Measurements from ENCODE around the gene OSBPL10.

Gene OSBPL10

DNA sequence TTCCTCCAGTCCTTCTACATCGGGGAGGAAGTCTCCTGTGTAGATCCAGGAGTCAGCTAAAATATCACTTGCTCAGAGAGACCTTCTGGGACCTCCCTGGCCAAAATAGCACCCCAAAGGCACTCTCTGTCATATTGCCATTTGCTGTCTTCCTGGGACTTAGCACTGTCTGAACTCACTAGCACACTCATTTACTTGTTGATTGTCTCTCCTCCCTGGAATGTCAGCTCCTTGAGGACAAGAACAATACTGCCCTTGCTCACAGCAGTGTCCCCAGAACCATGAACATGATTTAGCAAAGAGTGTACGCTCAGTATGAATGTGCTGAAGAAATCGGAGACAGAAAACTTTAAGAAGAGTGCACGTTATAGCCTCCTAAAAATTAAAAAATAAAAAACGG, 245.4 kb downstream of the OSBPL10 start:
- Histone ChIP-seq H3K27ac (no peak overlapping the region), H3K4me3 (no peak overlapping the region)

DNA sequence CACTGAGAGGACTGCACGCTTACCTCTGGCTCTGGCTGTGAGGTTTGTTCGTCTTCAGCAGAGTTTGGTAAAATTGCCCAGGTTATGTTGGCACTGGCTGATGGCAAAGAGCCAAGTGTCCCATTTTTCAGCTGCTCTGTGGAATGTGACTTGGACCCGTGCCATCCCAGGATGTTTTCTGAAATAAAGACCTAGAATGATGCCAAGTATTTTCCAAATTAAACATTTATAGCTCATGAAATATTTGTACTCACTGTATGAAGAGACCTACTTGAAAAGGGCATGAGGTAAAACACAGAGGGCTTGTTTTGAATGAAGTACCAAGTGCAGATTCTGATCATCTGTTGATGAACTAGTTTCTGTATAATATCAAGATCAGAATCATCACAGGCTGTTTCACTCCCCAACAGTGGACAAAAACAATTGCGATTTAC, 247.8 kb downstream of the OSBPL10 start:
- H3K27ac ChIP-seq = no peak overlapping the region
- H3K4me3 ChIP-seq = no peak overlapping the region

DNA sequence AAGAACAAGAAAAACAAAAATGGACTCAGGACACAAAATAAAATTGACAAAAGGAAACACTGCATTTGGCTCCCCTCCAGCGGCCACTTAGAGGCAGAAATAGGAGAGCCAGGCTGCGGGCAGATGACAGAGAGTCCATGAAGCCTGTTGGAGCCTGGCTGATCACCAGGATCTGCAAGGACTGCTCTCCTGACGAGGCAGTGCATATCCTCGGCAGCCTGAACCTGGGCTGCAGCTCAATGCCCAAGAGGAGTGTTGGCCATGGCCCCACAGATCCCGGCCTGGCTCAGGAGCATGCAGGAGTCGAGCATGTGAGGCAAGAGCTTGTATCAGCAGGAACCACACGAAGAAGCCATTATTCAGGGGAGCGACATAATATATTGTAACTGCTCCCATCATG, 248.5 kb downstream of the OSBPL10 start:
- H3K4me3 ChIP-seq = no peak overlapping the region
- H3K27ac ChIP-seq = no peak overlapping the region

DNA sequence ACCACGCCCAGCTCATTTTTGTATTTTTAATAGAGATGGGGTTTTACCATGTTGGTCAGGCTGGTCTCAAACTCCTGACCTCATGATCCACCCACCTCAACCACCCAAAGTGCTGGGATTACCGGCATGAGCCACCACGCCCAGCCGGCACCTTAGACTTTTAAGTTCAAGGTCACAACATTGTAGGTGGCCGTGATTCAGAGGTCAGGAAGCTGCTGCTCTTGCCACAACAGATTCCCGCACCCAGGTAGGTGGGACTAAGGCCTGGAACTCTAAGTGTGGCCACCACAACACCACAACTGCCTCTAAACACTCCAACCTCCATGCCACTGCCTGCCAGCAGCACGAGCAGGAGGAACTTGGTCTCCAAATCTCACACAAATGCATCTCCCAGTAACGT, 251.5 kb downstream of the OSBPL10 start:
- Histone ChIP-seq H3K4me3 (no peak overlapping the region), H3K27ac (no peak overlapping the region)

DNA sequence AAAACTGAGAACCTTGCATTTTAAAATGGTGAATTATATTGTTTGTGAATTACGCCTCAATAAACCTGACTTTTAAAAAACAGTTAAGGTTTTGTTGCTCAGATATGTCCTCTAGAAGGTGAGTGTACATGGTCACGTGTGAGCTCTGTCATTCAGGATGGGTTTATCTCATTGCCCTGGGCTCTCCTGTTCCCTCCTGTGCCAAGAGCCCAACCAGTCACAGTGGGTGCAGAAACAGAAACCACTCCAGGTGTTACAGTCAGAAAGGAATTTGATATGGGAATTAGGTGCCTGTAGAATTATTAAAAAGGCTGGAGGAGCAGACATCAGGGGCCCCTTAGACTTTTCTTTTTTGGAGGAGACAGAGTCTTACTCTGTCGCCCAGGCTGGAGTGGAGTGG, 252.0 kb downstream of the OSBPL10 start:
- Histone ChIP-seq H3K4me3 (no peak overlapping the region), H3K27ac (no peak overlapping the region)

DNA sequence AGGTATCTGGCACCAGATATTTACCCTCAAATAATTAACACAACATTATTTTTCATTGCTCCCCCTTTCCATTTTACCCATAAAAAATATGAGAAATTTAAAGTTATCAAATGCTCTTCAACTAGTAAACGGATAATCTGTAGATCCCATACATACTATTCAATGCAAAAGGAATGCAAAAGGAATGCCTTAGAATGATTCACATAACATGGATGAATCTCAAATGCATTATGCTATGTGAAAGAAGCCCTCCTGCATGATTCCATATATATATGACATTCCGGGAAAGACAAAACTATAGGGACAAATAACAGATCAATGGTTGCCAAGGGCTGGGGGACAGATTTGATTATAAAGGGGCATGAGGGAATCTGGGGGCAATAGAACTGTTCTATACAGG, 252.7 kb downstream of the OSBPL10 start:
- Histone ChIP-seq H3K4me3 (no peak overlapping the region), H3K27ac (no peak overlapping the region)

DNA sequence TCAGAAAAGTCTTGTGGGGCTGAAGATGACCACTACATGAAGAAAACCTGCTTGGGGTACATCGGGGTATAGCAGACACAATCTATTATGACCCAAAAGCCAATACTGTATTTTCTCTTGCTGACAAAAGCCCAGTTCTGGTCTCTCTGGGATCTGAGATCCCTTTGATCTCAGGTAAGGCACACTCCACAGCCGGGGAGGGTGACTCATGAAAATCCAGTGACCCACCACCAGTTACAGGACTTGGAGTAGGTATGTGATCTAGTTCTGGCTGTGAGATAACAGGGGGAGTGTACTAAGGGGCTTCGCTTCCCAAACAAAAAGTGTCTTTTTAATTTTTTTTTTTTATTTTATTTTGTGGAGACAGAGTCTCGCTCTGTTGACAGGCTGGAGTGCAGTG, 255.1 kb downstream of the OSBPL10 start:
- Histone ChIP-seq H3K4me3 (no peak overlapping the region), H3K27ac (no peak overlapping the region)

DNA sequence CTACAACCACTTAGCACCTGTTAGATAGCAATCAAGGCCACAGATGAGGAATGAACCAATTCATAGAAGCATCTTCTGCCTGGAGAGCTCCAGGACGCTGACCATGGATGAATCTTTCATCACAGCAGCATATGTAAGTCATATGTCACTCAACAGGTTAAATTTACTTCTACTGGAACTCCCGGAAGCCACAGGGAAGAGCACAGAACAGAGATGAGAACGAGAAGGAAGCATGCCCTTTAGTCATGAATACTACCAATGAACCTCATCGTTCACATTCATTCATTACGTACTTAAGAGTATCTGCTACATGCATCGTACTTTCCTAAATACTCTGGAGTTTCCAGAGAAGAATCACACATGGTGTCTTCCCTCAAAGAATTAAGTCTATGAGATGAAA, 255.5 kb downstream of the OSBPL10 start:
- Histone ChIP-seq H3K27ac (no peak overlapping the region), H3K4me3 (no peak overlapping the region)

DNA sequence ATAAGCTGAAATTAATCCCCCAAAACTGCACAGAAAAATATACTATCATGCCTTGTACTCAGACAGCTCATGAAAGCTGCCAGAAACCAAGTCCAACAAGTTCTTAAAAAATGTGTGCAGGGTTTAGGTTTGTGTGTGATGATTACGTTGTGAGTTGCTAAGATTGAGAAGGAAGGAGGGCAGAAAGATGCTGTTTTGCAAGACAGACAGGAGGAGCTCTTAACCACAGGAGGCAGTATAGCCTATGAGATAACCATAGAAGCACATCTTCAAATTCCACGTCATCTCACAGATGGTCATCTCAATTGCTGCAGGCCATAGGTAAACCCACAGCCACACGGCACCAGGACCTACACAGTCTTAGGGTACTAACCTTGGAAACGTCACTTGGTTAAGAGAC, 256.4 kb downstream of the OSBPL10 start:
- H3K4me3 ChIP-seq = no peak overlapping the region
- no peak overlapping the region for H3K27ac ChIP-seq

DNA sequence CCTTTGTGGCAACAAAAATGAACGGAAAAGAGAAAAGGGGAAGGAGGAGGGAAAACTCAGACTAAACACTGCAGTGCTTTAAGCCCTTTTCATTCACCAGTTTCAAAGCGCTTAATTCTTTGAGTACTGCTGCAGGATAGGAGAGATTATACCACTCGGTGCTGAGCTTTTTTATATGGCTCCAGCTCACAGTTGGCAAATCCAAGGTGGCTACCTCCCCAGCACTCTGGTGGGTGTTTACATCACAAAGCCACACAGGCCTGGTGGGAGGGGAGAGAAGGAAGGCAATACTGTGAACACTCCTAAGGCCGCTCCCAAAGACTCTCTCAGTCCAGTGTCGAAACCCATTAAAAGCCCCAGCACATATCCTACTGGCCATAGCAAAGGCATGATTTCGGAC, 256.9 kb downstream of the OSBPL10 start:
- Histone ChIP-seq H3K27ac (no peak overlapping the region), H3K4me3 (no peak overlapping the region)

DNA sequence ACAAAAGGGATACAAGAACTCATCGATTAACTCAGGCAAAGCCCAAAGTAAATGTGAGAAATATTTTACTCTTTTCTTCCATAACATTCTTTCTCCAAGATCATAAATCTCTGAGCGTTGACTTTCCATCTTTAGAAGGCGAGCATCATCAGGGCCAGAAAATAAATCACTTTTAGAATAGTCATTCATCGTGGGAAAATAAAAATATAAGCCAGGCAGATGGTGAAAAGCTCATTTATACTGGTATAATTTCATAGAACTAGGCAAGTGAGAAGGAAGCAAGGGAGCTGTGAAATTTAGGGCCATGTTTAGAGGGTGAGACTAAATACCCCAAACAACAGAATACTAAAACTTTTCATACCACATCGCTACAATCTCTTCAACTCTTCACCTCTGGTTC, 257.4 kb downstream of the OSBPL10 start:
- Histone ChIP-seq H3K27ac (no peak overlapping the region), H3K4me3 (no peak overlapping the region)

DNA sequence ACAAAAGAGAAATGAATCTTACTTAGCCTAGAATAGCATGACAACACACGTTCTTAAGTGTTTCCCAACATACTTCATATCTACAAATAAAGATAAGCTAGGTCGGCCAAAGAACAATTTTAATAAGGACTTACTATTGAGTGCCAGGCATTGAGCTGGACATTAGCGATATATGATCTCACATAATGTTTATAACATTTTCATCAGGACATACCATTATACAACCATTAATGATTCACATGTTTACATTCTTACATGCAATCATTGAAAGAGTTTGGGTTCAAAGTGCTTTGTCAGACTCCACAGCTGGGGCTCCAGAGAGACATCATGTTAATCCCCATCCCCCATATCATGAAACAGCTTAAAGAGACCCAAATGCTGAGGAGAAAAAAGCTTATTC, 259.4 kb downstream of the OSBPL10 start:
- Histone ChIP-seq H3K4me3 (no peak overlapping the region), H3K27ac (no peak overlapping the region)

DNA sequence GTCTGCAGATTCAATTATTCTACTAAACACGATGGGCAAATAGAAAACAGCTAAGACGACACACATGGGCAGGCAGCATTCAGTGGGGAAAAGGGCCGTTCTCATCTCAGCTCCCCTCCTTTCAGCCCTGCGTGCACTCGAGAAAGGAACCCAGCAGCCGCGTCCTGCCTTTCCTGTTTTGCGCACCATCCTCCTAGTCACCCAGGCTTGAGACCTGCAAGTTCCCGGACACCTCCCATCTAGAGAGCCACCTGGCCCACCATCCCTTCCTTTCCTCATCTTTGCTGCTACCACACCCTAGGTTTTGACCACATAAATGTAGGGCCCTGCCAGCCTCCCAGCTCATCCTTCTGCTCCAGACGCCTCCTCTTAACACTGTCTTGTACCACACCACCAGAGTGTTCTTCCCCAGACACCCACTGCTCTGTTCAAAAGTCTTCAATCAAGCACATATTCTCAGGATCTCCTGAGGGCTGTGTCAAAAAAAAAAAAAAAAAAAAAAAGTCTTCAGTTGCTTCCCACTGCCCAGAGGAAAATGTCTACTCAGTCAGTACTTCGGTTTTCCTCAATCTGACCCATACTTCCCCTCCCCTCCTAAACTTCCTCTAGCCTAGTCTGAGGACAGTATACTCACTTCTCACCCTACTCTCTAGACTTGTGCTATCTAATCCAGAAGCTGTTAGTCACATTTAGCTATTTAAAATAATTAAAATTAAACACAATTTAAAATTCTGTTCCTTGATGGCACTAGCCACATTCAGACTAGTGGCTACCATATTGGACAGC, 266.4 kb downstream of the OSBPL10 start:
- Histone ChIP-seq H3K4me3 (no peak overlapping the region), H3K27ac (no peak overlapping the region)

DNA sequence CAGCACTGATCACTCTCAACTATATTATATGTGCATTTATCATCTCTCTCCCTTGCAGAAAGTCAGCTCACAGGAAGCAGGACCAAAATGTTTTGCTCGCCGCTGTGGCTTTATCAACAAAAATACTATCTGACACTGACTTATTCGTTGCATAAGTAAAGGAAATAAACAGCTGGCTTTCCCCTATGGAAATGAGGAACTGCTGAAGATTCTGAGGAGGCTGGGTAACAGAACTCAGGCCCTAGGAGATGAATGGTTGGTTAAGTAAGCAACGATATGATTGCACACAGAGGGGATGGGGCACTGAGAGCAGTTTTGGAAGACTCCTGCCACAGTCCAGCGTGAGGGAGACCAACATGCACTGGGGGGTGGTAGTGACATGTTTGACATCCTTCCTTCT, 267.2 kb downstream of the OSBPL10 start:
- Histone ChIP-seq H3K27ac (no peak overlapping the region), H3K4me3 (no peak overlapping the region)

DNA sequence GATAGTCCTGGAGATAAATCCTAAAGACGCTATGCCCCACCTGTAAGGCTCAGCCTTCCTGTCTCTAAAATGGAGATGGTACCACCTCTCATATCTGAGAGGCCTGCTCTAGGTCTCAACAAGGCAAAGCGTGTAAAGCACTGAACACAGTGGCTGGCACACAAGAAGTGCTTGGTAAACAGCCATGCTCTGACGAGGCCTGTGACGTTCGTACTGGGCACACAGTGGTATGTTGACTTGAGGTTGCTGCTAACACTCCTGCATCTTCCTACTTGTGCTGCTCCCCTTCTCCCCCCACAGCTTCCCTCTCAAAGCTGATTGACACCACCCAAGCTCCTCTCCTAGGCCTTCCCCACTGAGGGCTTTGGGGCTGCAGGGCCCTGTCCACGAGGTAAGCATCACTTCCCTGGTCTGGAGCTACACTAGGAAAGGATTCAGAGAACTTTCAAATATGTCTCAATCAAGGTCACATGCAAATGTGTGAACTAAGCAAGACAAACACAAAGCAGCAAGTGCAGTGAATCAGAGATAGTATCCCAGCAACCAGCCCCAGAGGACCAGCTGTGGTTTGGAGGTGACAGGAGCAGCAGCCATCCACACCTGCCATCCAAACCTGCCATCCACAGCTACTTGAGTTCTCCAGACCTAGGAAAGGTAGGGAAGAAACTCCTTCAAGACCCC, 270.8 kb downstream of the OSBPL10 start:
- Histone ChIP-seq H3K27ac (no peak overlapping the region), H3K4me3 (no peak overlapping the region)

DNA sequence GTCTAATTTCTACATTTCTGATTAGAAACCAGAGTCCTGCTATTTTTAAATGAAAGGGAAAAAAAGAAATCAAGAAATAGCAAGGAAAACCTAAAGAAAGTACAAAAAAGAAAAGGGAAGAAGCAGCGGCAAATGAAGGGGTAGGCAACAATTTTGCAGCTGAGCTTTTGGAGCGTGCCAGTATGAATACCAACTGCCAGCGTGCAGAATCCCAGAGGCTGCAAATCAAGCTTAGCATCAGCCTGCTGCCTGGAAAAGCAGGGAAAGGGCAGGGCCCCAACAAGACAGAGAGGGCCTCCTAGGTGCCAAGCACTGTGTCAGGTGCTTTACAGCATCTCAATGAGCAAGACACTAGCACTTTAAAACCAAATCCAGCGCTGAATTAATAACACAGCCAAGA, 271.5 kb downstream of the OSBPL10 start:
- H3K4me3 ChIP-seq = no peak overlapping the region
- H3K27ac ChIP-seq = no peak overlapping the region

DNA sequence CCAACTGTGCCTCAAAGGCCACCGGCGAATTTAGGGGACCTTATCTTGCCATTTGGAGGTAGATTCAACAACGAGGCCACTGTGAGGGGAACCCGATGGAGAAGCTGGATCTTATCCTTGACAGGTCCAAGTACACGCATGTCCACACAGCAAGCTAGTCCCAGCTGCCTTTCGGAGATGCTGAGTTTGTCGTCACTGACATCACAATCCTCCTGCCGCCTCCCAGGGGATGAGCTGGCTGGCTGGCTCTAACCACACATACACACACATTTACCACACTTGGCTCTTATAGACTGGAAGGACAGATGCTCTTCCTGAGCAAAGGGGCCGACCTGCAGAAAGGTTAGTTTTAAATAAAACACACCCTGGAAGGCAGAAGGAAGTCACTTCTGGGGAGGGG, 272.1 kb downstream of the OSBPL10 start:
- no peak overlapping the region for H3K4me3 ChIP-seq
- no peak overlapping the region for H3K27ac ChIP-seq

DNA sequence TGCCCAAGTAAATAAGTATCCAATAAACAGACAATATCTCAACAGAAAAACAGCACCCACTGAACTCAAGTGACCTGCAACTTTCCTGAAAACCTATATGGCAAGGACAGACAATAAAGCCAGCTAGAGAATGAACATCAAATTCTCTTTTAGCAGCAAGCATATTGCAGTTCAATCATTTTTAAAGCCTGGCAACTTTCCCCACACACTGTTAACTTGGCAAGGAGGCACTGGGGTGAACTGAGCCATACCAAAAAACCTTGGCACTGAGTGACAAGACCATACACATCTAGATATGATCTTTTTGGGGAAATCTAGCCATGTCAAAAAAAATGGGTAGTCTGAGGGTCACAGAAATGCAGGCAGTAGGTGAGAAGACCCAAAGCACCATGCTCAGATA, 273.8 kb downstream of the OSBPL10 start:
- no peak overlapping the region for H3K27ac ChIP-seq

DNA sequence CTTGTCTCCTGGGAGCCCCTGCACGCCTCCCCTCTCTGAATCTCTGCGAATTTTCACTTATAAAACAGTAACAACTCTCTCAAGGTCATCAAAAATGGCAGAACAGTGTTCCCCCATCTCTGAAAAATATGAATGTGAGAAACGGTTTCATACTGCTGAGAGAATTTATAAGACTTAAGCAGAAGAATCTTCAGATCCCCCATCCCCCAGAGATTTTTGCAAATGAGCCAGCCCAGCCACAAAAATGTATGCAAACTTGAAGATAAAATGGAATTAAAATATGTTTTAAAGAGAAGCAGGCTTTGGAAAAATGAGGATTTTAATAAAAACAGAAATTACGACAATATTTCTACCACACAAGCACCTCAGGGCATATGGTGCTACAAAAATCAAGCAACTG, 275.3 kb downstream of the OSBPL10 start:
- no peak overlapping the region for H3K4me3 ChIP-seq
- no peak overlapping the region for H3K27ac ChIP-seq

More for the DNA sequence above, 273.8 kb downstream of the OSBPL10 start:
- no peak overlapping the region for H3K4me3 ChIP-seq

DNA sequence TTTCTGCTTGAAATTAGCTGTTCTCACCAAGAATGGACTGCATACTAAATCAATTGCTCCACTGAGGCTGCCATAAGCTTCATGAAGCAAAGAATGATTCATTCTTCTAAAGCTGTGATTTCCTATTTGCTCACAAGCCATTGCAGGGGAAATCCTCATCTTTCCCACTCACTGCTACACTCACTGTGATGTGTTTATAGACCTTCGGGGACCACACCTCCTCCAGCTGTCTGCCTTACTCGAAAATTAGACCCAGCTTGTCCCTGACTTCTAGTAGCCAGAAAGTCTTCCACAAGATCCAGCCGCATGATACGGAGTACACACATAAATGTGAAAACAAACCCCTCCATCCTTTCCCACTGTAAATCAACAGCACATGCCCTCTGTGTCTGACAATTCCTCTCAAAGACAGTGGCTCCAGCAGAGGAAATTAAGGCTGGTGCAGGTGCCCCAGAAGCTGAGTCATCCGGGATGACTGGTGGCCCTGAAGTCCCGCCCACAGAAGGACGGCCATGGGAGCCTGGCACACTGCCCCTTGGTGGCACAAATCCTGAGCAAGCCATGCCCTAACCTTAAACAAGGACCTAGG, 276.4 kb downstream of the OSBPL10 start:
- H3K27ac ChIP-seq = peak overlapping the region in 2 of 21 experiments; percentile 27 to 33

DNA sequence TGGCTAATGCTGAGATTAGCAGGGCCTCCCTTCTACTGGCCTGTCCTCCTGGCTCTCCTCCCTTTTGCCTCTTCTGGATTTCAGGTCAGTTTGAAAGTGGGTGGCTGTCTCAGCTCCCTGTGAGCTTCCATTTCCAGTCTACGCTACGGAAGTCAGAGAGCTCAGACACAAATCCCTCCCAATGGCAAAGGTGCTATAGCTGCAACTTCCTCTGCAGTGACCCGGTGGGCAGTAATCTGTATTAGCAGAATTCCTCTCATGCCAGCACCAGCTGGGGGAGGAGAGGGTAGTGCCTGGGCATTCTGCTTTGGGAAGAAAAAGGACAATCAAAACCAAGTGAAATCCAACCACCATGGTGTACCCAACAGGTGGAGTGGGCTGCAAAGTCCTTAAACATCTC, 276.9 kb downstream of the OSBPL10 start:
- no peak overlapping the region for H3K4me3 ChIP-seq
- H3K27ac ChIP-seq = no peak overlapping the region

More for the DNA sequence above, 276.4 kb downstream of the OSBPL10 start:
- H3K4me3 ChIP-seq = no peak overlapping the region
